K562 (cell line): Measurements from ENCODE around the gene MRM2. TPM values are rescaled to one million over a fixed set of nuclear protein-coding genes. Genes with fewer than 3 reads are reported as not detected.

Source experiments
- ARID1B ChIP-seq: fragments of 450-650 bp; IDR thresholded peaks from 2 replicates; pipeline ENCODE4 v1.6.1; 2016; ENCODE audit warnings: antibody characterized with exemption, mild to moderate bottlenecking, inconsistent platforms
- BRD9 ChIP-seq: fragments of 450-650 bp; IDR thresholded peaks from 2 replicates; pipeline ENCODE4 v1.6.1; 2018; ENCODE audit warnings: low read depth; ENCODE audit not compliant: partially characterized antibody
- KLF6 ChIP-seq: fragments of 250-450 bp; sonication (Bioruptor Pico); IDR thresholded peaks from 2 replicates; pipeline ENCODE4 v1.4.0; 2020; ENCODE audit warnings: mild to moderate bottlenecking, moderate library complexity, borderline replicate concordance
- LEF1 ChIP-seq: fragments of 450-650 bp; IDR thresholded peaks from 2 replicates; pipeline ENCODE4 v1.6.1; 2016; ENCODE audit warnings: mild to moderate bottlenecking
- MAX ChIP-seq: sonication (generic); formaldehyde crosslinking; IDR thresholded peaks from 2 replicates; pipeline ENCODE4 v1.9.0; 2022; ENCODE audit warnings: mild to moderate bottlenecking, missing genetic modification reagents
- MAZ ChIP-seq, 2 experiments: fragments of 450-650 bp in 1 of 2; sonication (generic) in 1 of 2; formaldehyde crosslinking; IDR thresholded peaks in 1 of 2; conservative IDR thresholded peaks in 1 of 2; 2 replicates each; pipeline versions ENCODE4 v1.4.0 to v1.5.0; 2020; ENCODE audit warnings: mild to moderate bottlenecking in 1 of 2, missing genetic modification reagents in 1 of 2
- NCOA6 ChIP-seq: fragments of 450-650 bp; IDR thresholded peaks from 2 replicates; pipeline ENCODE4 v1.6.1; 2017; ENCODE audit warnings: mild to moderate bottlenecking
- NR2C1 ChIP-seq, 2 experiments: fragments of 450-650 bp; IDR thresholded peaks; 2 replicates each; pipeline ENCODE4 v1.6.1; 2017; ENCODE audit warnings: mild to moderate bottlenecking in 2 of 2, antibody characterized with exemption in 1 of 2, inconsistent platforms in 1 of 2, missing compliant biosample characterization in 1 of 2, missing genetic modification characterization in 1 of 2
- RB1 ChIP-seq: fragments of 450-650 bp; IDR thresholded peaks from 2 replicates; pipeline ENCODE4 v1.6.1; 2017; ENCODE audit warnings: low read depth, mild to moderate bottlenecking
- SLC30A9 ChIP-seq: fragments of 250-450 bp; sonication (Bioruptor Pico); IDR thresholded peaks from 2 replicates; pipeline ENCODE4 v1.8.0; 2022; ENCODE audit warnings: mild to moderate bottlenecking, moderate library complexity
- SMC3 ChIP-seq: conservative IDR thresholded peaks from 2 replicates; pipeline ENCODE4 v1.6.1; 2011; ENCODE audit warnings: low read depth, low read length, improper control_type of control experiment; ENCODE audit not compliant: insufficient read depth
- SNRNP70 ChIP-seq: fragments of 200-400 bp; formaldehyde crosslinking; optimal IDR thresholded peaks from 2 replicates; pipeline ENCODE3; 2017; ENCODE audit warnings: low read depth, low read length
- SP2 ChIP-seq: IDR thresholded peaks from 2 replicates; pipeline ENCODE4 v1.6.1; 2011; ENCODE audit warnings: mild to moderate bottlenecking, low read depth, low read length, moderate library complexity; ENCODE audit not compliant: poor library complexity, severe bottlenecking; ENCODE audit errors: extremely low read depth
- TCF7L2 ChIP-seq: fragments of 150-350 bp; IDR thresholded peaks from 2 replicates; pipeline ENCODE4 v1.6.1; 2016; ENCODE audit warnings: low read depth, mild to moderate bottlenecking, low read length, moderate library complexity
- ZNF121 ChIP-seq: sonication (generic); formaldehyde crosslinking; conservative IDR thresholded peaks from 2 replicates; pipeline ENCODE4 v1.8.0; 2022; ENCODE audit warnings: missing genetic modification reagents
- ZNF445 ChIP-seq: fragments of 250-450 bp; sonication (Bioruptor Pico); IDR thresholded peaks from 2 replicates; pipeline ENCODE4 v1.4.0; 2020; ENCODE audit warnings: low read depth, mild to moderate bottlenecking, moderate library complexity
- ZNF75A ChIP-seq: fragments of 450-650 bp; formaldehyde crosslinking; IDR thresholded peaks from 2 replicates; pipeline ENCODE4 v1.4.0; 2020; ENCODE audit warnings: mild to moderate bottlenecking
- polyA plus RNA-seq, 8 experiments: library from polyadenylated mRNA; depleted of rRNA in 4 of 8; stranded (reverse) in 5 of 8; unstranded in 3 of 8; fragments of >200 nt; fragmentation: Nextera tagmentation in 2 of 8; fragmentation: Illumina TruSeq in 1 of 8; extraction: Ambion mirVana in 2 of 8; extraction: Trizol in 1 of 8; gene quantifications; 2 replicates each; pipeline versions ENCODE4 v1.2.1 to v1.2.3, GENCODE V29; 2011 to 2014; ENCODE audit warnings: inconsistent platforms in 1 of 8, missing spikeins in 1 of 8
- total RNA-seq, 7 experiments: library from RNA; depleted of rRNA in 6 of 7; stranded (reverse); fragments of >200 nt in 6 of 7; fragmentation: Illumina TruSeq in 2 of 7; extraction: Trizol in 2 of 7; gene quantifications; 2 replicates each; pipeline versions ENCODE4 v1.2.1 to v1.2.3, GENCODE V29; 2011 to 2021; ENCODE audit warnings: low replicate concordance in 1 of 7
- TF ChIP-seq, protein P1 (sequence below): sonication (generic); formaldehyde crosslinking; IDR thresholded peaks from 2 replicates; pipeline ENCODE4 v1.8.1; 2023; ENCODE audit warnings: mild to moderate bottlenecking, missing genetic modification reagents
- TF ChIP-seq, protein P2 (sequence below): sonication (generic); formaldehyde crosslinking; IDR thresholded peaks from 2 replicates; pipeline ENCODE4 v1.8.0; 2022; ENCODE audit warnings: mild to moderate bottlenecking, missing genetic modification reagents
- TF ChIP-seq, protein P3 (sequence below): sonication (generic); formaldehyde crosslinking; IDR thresholded peaks from 2 replicates; pipeline ENCODE4 v1.8.0; 2022; ENCODE audit warnings: mild to moderate bottlenecking, missing genetic modification reagents

The MRM2 gene
- total and polyA plus RNA-seq, 9 of the 15 experiments (the other 6 are each of a cell fraction or from before 2014, with no cell fraction given) = 32.4 to 116 (median 50.5) TPM

DNA sequence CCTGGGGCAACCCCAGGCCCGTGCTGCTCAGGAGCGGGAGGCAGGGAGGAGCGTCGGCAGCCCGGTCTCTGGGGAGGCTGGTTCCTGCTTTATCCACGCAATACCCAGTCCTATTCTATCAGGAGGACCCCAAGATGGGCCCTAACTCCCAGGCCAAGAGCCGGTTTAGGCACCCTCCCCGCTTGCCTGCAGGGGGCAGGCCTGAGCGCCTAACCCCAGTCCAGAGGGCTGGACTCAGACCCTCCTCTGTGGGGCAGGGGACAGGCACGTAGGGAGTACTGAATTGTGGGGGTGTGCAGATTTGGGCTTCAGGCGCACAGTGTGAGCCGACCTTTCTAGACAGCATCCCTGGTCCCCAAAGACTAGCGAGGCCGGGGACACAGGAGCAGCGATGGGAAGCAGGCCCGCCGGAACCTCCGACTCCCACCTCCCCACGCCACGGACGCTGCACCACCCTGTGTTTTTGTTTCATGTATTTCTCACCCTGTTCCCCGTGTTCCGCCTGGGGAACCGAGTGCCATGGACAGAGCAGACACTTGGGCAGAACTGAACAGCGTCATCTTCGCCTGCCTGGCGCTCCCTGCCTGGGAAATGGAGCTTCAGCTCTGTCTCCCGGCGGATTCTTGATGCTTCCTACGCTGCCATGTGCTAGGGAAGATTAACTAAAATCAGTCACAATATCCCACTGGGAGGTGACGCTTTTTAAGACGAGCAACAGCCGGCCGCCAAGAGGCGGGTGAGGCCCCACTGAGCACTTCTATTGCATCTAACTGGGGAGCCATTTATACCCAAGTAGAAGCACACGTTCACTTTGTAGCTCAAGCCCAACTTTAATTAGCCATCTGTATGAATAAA is 5.4 kb upstream of the MRM2 start (continued):
- TF ChIP-seq ZNF445 = no peak
- TF ChIP-seq, protein P1, sequence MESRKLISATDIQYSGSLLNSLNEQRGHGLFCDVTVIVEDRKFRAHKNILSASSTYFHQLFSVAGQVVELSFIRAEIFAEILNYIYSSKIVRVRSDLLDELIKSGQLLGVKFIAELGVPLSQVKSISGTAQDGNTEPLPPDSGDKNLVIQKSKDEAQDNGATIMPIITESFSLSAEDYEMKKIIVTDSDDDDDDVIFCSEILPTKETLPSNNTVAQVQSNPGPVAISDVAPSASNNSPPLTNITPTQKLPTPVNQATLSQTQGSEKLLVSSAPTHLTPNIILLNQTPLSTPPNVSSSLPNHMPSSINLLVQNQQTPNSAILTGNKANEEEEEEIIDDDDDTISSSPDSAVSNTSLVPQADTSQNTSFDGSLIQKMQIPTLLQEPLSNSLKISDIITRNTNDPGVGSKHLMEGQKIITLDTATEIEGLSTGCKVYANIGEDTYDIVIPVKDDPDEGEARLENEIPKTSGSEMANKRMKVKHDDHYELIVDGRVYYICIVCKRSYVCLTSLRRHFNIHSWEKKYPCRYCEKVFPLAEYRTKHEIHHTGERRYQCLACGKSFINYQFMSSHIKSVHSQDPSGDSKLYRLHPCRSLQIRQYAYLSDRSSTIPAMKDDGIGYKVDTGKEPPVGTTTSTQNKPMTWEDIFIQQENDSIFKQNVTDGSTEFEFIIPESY (CRISPR knock-in tag) = 0 out of 2 replicates have a peak, but pooled peaks have one; percentile 18
- TF ChIP-seq RB1 = peak; percentile 55; the same call in 1 of the 2 replicates
- 0 out of 4 replicates have a peak, but pooled peaks of 1 of the 2 experiments have one; percentile 30 for TF ChIP-seq MAZ (CRISPR knock-in tag; conservative IDR thresholded peaks at IDR 0.05 in 1 of 2, IDR thresholded peaks at IDR 0.05 in 1 of 2)
- no peak for TF ChIP-seq NCOA6
- no peak for TF ChIP-seq LEF1
- TF ChIP-seq, protein P2, sequence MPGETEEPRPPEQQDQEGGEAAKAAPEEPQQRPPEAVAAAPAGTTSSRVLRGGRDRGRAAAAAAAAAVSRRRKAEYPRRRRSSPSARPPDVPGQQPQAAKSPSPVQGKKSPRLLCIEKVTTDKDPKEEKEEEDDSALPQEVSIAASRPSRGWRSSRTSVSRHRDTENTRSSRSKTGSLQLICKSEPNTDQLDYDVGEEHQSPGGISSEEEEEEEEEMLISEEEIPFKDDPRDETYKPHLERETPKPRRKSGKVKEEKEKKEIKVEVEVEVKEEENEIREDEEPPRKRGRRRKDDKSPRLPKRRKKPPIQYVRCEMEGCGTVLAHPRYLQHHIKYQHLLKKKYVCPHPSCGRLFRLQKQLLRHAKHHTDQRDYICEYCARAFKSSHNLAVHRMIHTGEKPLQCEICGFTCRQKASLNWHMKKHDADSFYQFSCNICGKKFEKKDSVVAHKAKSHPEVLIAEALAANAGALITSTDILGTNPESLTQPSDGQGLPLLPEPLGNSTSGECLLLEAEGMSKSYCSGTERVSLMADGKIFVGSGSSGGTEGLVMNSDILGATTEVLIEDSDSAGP (CRISPR knock-in tag) = no peak
- TF ChIP-seq ZNF75A (CRISPR knock-in tag) = no peak
- TF ChIP-seq, protein P3, sequence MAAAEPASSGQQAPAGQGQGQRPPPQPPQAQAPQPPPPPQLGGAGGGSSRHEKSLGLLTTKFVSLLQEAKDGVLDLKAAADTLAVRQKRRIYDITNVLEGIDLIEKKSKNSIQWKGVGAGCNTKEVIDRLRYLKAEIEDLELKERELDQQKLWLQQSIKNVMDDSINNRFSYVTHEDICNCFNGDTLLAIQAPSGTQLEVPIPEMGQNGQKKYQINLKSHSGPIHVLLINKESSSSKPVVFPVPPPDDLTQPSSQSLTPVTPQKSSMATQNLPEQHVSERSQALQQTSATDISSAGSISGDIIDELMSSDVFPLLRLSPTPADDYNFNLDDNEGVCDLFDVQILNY (CRISPR knock-in tag) = no peak
- TF ChIP-seq ARID1B = no peak
- no peak for TF ChIP-seq ZNF121
- TF ChIP-seq TCF7L2 = no peak
- no peak for TF ChIP-seq SNRNP70
- TF ChIP-seq SP2 = no peak
- TF ChIP-seq KLF6 (CRISPR knock-in tag) = no peak
- peak; percentile 33; the same call in 1 of the 2 replicates for TF ChIP-seq SMC3
- no peak for TF ChIP-seq NR2C1 (IDR thresholded peaks at IDR 0.05)
- no peak for TF ChIP-seq NR2C1 (tag; IDR thresholded peaks at IDR 0.05)
- TF ChIP-seq MAX (CRISPR knock-in tag) = 0 out of 2 replicates have a peak, but pooled peaks have one; percentile 15
- no peak for TF ChIP-seq SLC30A9
- no peak for TF ChIP-seq BRD9
